ENCODE results near the gene ARMH4.

ARMH4 gene

GRCh38 chr14:58145936-58146335, 6.1 kb downstream of the ARMH4 start:
- no peak for TF ChIP-seq CTCF (IDR thresholded peaks at IDR 0.05; ENCODE audit: extremely low read depth, missing control alignments)
- no peak for DNase-seq (ENCODE audit: low spot score)

- no peak for DNase-seq (ENCODE audit: low spot score)
- no peak for TF ChIP-seq CTCF (IDR thresholded peaks at IDR 0.05; ENCODE audit: extremely low read depth, missing control alignments)
Measured at GRCh38 chr14:58143106-58143505, 8.9 kb downstream of the ARMH4 start.

- no peak for TF ChIP-seq CTCF (IDR thresholded peaks at IDR 0.05; ENCODE audit: extremely low read depth, missing control alignments)
Measured at GRCh38 chr14:58141893-58142292, 10.1 kb downstream of the ARMH4 start.

GRCh38 chr14:58138714-58139482, 13.1 kb downstream of the ARMH4 start:
- no peak for DNase-seq (ENCODE audit: low spot score)
- TF ChIP-seq CTCF (IDR thresholded peaks at IDR 0.05; ENCODE audit: extremely low read depth, missing control alignments) = no peak

More at GRCh38 chr14:58141893-58142292, 10.1 kb downstream of the ARMH4 start:
- no peak for DNase-seq (ENCODE audit: low spot score)

- no peak for DNase-seq (ENCODE audit: low spot score)
- no peak for TF ChIP-seq CTCF (IDR thresholded peaks at IDR 0.05; ENCODE audit: extremely low read depth, missing control alignments)
Measured at GRCh38 chr14:58138031-58138713, 13.8 kb downstream of the ARMH4 start.

- DNase-seq (ENCODE audit: low spot score) = no peak
Measured at GRCh38 chr14:58133739-58134138, 18.3 kb downstream of the ARMH4 start.

More at GRCh38 chr14:58133739-58134138, 18.3 kb downstream of the ARMH4 start:
- no peak for TF ChIP-seq CTCF (IDR thresholded peaks at IDR 0.05; ENCODE audit: extremely low read depth, missing control alignments)
